HG03280 (cell line): ENCODE measurements around the gene FOLR3.
"Not testable (repeated sequence)": the region's sequence is repeated elsewhere in the genome, so short reads cannot be mapped to it uniquely, and the experiment has no call there.

Experiments used
- ATAC-seq: cut with Tn5 transposase; IDR thresholded peaks from one replicate; pipeline ENCODE4 v1.9.1; 2021; ENCODE audit warnings: mild to moderate bottlenecking, moderate library complexity; ENCODE audit not compliant: unreplicated experiment

Gene FOLR3

DNA sequence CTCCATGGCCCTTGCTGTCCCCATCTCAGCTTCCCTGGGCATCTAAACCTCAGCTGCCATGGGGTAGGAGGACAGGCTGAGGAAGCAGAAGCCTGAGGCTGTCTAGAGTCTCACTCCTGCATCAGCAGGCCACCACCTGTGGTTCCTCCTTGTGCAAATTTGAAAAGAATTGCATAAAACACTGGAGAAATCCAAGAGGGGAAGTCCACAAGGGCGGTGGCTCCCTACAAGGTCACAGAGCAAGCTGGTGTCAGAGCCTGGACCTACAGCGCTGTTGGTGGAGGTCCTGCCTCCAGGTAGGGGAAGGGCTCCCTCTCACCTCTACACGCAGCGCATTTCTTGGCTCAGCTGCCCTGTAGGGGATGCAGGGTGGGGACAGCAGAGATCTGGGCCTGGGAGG lies at the start of gene FOLR3:
Gene FOLR3, plus strand, starts transcription at position 253 of the 400 bp plus-strand sequence. CDS start 228 bp downstream, outside the sequence.
- ATAC-seq = not testable (repeated sequence)

DNA sequence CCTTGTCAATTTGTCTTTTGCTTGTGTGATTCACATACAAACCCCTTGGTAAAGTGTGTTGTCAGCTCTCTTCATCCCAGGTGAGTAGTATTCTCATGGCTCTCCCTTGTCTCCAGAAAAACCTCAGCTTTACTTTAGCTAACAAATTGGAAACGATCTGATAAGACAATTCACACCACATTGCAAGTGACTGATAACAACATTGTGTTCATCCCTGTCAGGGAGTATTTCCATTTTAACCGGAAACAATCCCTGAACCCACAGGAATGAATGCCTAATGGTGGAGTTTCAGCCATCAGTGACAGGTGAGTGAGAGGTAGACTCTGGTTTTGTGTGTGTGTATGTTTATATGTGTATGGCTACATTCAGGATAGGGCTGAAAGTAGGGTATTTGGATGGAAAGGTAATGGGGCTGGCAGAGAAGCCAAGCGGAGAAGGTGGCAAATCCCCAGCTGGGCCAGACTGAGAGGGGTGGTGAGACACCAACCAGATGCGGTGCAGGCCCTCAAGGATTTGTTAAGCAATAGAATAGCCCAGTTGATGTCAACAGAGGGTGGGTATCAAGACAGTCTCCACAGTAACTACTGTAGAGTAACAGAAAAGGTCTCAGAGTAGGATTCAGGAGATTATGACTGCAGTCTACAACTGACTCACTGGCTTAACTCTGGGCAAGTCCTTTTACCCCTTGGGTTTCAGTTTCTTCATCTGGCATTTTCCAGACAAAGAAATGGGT lies 47.3 kb upstream of the FOLR3 start:
- no peak for ATAC-seq

DNA sequence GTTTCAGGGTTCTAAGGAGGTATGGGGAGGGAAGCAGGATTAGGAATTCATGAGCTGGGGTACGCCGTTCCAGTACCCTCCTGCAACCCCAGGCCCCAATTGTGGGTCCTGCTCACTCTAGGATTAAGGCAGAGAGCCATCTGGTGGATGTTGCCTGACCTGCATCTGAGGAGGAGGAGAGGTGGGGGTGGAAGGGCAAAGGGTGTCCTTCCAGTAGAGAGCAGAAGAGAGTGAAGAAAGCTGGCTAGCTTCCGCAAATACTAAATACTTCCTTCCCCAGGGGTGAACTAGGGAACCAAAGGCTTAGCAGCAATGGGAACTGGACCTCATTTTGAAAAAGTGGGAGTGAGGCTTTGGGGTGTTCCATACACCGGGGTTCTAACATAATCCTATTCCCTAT lies 44.2 kb upstream of the FOLR3 start:
- peak; percentile 57 for ATAC-seq

DNA sequence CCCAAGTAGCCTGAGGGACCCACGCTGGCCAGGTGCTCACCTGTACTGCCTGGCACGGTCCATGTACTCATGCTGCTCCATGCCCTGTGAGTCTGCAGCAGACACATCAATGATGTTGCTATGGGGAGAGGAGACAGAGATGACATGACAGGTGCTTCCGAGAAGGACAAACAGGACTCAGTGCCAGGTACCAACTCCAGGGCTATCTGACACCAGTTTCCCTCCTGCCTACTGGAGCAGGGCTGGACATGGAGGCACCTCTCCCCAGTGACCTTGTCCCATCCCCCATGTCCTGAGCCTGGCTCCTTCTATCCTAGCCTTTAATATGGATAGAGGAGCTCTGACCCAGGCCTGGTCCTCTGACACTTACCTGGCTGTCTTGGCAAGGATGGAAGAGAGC lies 36.8 kb upstream of the FOLR3 start:
- ATAC-seq = no peak

GRCh38 chr11:72100009-72100408 lies 35.5 kb upstream of the FOLR3 start:
- no peak for ATAC-seq

DNA sequence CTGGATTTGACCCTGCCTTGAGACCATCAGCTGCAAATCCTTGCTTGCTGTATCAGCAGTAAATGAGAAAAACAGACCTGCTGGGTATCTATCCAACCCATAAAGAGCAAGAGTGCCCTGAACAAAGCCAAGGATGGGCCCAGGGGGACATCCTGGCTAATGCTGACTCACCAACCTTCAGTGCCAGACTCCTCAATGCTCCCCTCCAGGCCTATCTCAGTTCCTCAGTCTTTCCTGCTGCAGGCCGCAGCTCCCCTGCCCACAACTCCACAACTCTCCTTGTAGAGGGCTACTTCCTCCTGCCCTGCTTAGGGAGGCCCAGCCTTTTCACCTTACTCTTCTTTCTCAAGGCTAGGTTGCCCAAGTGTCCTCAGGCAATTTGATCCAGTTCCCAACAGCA lies 35.1 kb upstream of the FOLR3 start:
- ATAC-seq = no peak

DNA sequence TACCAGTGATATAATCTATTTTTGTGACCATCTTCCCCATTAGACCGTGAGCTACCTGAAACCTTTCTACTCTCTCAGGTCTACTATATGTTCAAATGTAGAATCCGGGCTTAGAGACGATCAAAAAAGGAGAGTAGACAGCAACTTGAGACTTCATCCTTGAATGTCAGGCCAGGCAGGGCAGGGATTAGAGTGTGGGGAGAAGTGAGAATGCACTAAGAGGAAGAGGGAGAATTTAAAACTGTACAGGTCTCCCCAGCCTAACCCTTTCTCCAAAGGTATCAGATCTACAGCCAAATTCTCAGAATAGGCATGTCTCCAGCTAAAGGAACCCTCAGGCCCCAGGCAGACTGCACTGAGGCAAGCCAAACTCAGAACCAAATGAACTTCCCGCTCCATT lies 33.4 kb upstream of the FOLR3 start:
- no peak for ATAC-seq

- no peak for ATAC-seq
These were observed 32.9 kb upstream of the FOLR3 start for GRCh38 chr11:72102631-72102945.

GRCh38 chr11:72102946-72103753 lies 32.4 kb upstream of the FOLR3 start, which contains the start of gene LAMTOR1:
LAMTOR1 (minus strand) TSS chr11:72103297; CDS start chr11:72103224, 73 bp downstream.
- ATAC-seq = peak; percentile 92

GRCh38 chr11:72103754-72104167 lies 31.8 kb upstream of the FOLR3 start:
- no peak for ATAC-seq

GRCh38 chr11:72105888-72106287 lies 29.6 kb upstream of the FOLR3 start, which contains the start of gene TOMT:
TOMT (plus strand) TSS chr11:72105924; CDS start chr11:72105952, 28 bp downstream.
- no peak for ATAC-seq

GRCh38 chr11:72111300-72112142 lies 24.0 kb upstream of the FOLR3 start:
- ATAC-seq = no peak

DNA sequence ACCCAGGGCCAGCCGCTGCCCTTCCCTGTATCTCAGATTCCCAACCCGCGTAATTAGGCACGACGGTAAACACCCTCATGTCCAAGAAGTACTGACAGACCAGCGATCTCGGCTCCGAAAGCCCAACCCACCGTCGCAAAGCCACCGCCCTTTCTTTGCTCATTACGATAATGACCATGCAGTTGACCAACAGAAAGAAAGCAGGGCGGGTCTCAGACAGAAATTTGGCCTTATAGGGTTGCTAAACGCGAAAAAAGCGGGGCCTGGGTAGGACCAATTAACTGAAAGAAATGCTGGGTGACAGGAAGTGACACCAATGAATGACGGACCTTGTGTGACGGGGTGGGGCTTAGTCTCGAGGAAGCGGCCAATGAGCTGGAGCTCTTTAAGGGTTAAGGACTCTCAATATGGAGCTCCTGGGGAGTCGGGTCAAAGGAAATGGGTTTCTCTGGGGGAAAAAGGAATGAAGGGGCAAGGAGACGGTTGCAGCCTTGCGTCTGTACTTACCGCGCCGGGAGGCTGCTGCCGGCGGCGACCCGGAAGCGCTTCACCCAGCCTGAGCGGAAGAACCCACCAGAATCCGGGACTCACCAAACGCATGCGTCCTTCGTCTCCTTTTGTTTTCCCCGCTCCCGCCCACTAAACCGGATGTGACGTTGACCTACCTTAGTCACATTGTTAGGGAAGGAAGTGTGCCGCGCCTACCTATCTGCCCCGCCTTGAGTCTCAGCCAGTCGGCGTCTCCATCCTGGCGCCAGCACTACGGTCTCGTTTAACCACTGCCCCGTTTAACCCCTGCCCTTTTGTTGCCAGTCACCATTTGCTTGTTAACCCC lies 23.2 kb upstream of the FOLR3 start, which contains the start of gene ANAPC15:
Gene ANAPC15, minus strand, starts transcription at position 553 of the 835 bp plus-strand sequence. CDS start 1,419 bp downstream, outside the sequence.
- peak; percentile 89 for ATAC-seq

- no peak for ATAC-seq
These were observed 22.3 kb upstream of the FOLR3 start for GRCh38 chr11:72112978-72113808.

DNA sequence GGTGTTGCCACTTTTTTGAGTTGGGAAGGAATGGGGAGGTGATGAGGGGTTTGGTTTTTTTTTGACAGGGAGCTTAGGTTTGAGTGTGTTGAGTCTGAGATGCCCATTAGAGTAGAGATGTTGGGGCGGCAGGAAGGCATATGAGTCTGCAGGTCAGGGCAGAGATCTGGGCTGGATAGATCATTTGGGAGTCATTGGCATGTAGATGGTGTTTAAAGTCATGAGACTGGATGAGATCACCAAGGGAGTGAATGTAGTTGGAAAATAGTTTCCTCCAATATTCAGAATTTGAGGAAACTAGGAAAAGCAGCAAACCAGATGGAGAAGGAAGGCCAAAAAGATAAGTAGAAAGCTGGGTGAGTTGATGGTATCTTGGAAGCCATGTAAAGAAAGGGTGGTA lies 21.0 kb upstream of the FOLR3 start:
- no peak for ATAC-seq

GRCh38 chr11:72116019-72116755 lies 19.3 kb upstream of the FOLR3 start:
- ATAC-seq = no peak

DNA sequence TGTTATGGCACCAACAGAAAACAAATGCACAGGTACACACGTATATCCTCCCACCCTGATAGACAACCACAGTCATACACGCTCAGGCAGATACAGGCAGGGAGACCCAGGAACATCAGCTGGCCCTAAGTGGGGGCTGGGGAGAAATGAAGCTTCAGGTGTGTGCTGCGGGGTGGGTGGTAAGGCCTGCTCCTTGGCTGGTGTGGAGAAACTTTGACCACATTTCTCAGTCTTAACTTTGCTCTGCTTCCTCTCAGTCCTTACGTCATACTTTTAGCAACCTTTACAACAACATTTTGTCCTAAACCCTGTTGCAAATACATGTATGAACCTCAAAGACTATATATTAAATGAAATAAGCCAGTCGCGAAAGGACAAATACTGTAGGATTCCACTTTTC lies 16.3 kb upstream of the FOLR3 start:
- ATAC-seq = no peak

GRCh38 chr11:72120930-72121329 lies 14.6 kb upstream of the FOLR3 start:
- ATAC-seq = no peak

DNA sequence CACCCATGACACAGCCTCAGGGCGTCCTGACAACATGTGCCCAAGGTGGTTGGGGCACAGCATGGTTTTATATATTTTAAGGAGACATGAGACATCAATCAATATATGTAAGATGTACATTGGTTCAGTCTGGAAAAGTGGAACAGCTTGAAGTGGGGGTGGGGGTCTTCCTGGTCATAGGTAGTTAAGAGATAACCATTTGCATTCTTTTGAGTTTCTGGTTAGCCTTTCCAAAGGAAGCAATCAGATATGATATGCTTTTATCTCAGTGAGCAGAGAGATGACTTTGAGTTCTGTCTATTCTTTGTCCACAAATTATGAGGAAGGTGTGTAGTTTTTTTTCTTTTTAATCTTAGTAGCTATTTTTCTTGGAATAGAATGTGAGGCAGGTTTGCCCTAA lies 12.9 kb upstream of the FOLR3 start:
- ATAC-seq = no peak
